NCI-H226 (cell line): ENCODE measurements around the gene TNFRSF1B.
"Not testable (repeated sequence)": the region's sequence is repeated elsewhere in the genome, so short reads cannot be mapped to it uniquely, and the experiment has no call there.

Source experiments
- DNase-seq: peaks from one replicate; pipeline ENCODE4 v3.0.0-alpha.2; 2015

Gene TNFRSF1B

GRCh38 chr1:12194666-12195216 is 27.9 kb downstream of the TNFRSF1B start:
- DNase-seq: no peak

- DNase-seq: no peak
Observed at GRCh38 chr1:12195416-12195815, 28.6 kb downstream of the TNFRSF1B start.

- DNase-seq: no peak
Observed at GRCh38 chr1:12196641-12197482, 30.1 kb downstream of the TNFRSF1B start.

- no peak for DNase-seq
Observed at GRCh38 chr1:12197483-12197880, 30.7 kb downstream of the TNFRSF1B start.

GRCh38 chr1:12200208-12200607 is 33.4 kb downstream of the TNFRSF1B start:
- no peak for DNase-seq

GRCh38 chr1:12201352-12202189 is 34.8 kb downstream of the TNFRSF1B start:
- DNase-seq: no peak

GRCh38 chr1:12202190-12202497 is 35.4 kb downstream of the TNFRSF1B start:
- no peak for DNase-seq

- DNase-seq: no peak
Observed at GRCh38 chr1:12202577-12202976, 35.8 kb downstream of the TNFRSF1B start.

- DNase-seq: no peak
Observed at GRCh38 chr1:12203216-12204007, 36.6 kb downstream of the TNFRSF1B start.

- DNase-seq: no peak
Observed at GRCh38 chr1:12204140-12204539, 37.3 kb downstream of the TNFRSF1B start.

- no peak for DNase-seq
Observed at GRCh38 chr1:12204754-12205658, 38.2 kb downstream of the TNFRSF1B start.

GRCh38 chr1:12206238-12206637 is 39.4 kb downstream of the TNFRSF1B start:
- no peak for DNase-seq

GRCh38 chr1:12206792-12207424 is 40.1 kb downstream of the TNFRSF1B start:
- DNase-seq: no peak

GRCh38 chr1:12208271-12208670 is 41.5 kb downstream of the TNFRSF1B start:
- no peak for DNase-seq

GRCh38 chr1:12208764-12209494 is 42.1 kb downstream of the TNFRSF1B start:
- DNase-seq: peak; percentile 48

GRCh38 chr1:12209495-12209832 is 42.7 kb downstream of the TNFRSF1B start:
- no peak for DNase-seq

GRCh38 chr1:12215118-12215961 is 48.5 kb downstream of the TNFRSF1B start:
- no peak for DNase-seq

- no peak for DNase-seq
Observed at GRCh38 chr1:12219800-12220199, 53.0 kb downstream of the TNFRSF1B start.

- no peak for DNase-seq
Observed at GRCh38 chr1:12220890-12221289, 54.1 kb downstream of the TNFRSF1B start.

GRCh38 chr1:12222700-12223099 is 55.9 kb downstream of the TNFRSF1B start:
- not testable (repeated sequence) for DNase-seq
